Activated B cell treated with CpG ODN at 0.5 μM for 24 hours (primary cell): ENCODE measurements around the gene SRBD1. TPM values are rescaled to one million over a fixed set of nuclear protein-coding genes. Genes with fewer than 3 reads are reported as not detected.

Source experiments
- ATAC-seq: fragments of 200-7000 bp; cut with Tn5 transposase; one replicate; pipeline ENCODE4 v1.10.0; 2021; ENCODE audit warnings: low read depth, mild to moderate bottlenecking, moderate library complexity
- CTCF ChIA-PET: fragments of 350-600 bp; sonication (Branson Sonifier 250); formaldehyde crosslinking; loops from one replicate; lab custom pipeline; 2021; ENCODE audit warnings: antibody characterized with exemption; lab: Charles Lee
- POLR2A ChIA-PET: fragments of 350-600 bp; sonication (Branson Sonifier 250); formaldehyde crosslinking; loops from one replicate; lab custom pipeline; 2021; ENCODE audit warnings: antibody characterized with exemption; lab: Charles Lee
- DNase-seq: peaks from one replicate; pipeline ENCODE4 v3.0.0; 2022
- H3K27ac Mint-ChIP-seq: one replicate; pipeline ENCODE4 v1.8.0; 2020; ENCODE audit warnings: mixed read lengths
- H3K27me3 Mint-ChIP-seq: one replicate; pipeline ENCODE4 v1.8.0; 2021; ENCODE audit warnings: mixed read lengths
- H3K36me3 Mint-ChIP-seq: one replicate; pipeline ENCODE4 v1.8.0; 2021; ENCODE audit warnings: low read depth, mixed read lengths
- H3K4me1 Mint-ChIP-seq: one replicate; pipeline ENCODE4 v1.8.0; 2021; ENCODE audit warnings: mixed read lengths
- H3K4me3 Mint-ChIP-seq: one replicate; pipeline ENCODE4 v1.8.0; 2020; ENCODE audit warnings: mild to moderate bottlenecking, mixed read lengths
- H3K9me3 Mint-ChIP-seq: one replicate; pipeline ENCODE4 v1.8.0; 2020; ENCODE audit warnings: mixed read lengths
- CTCF ChIP-seq: fragments of 200-600 bp; IDR thresholded peaks from one replicate; pipeline ENCODE4 v1.8.0; 2022; ENCODE audit warnings: antibody characterized with exemption, mild to moderate bottlenecking
- intact Hi-C: fragments of 100-400 bp; cut with micrococcal nuclease; formaldehyde crosslinking; loops from one replicate; pipeline ENCODE4 v1.15.1; 2024
- total RNA-seq: library from RNA; stranded (reverse); gene quantifications from 2 replicates; pipeline ENCODE4 v1.2.3, GENCODE V29; 2022

The SRBD1 gene
- total RNA-seq, 1 donor from 2014 or later: 20.2 TPM

GRCh38 chr2:45457211-45457945, 153.7 kb downstream of the SRBD1 start:
- CTCF ChIA-PET: no interaction called here
- intact Hi-C loops: no loop called here
- no peak overlapping the region for H3K4me3 Mint-ChIP-seq
- POLR2A ChIA-PET: no interaction called here
- no peak for DNase-seq
- peaks cover 22% of the 10 kb centered on the region for H3K36me3 Mint-ChIP-seq
- no peaks in the 10 kb centered on the region for H3K4me1 Mint-ChIP-seq
- no peak for ATAC-seq
- H3K27ac Mint-ChIP-seq: no peak overlapping the region
- H3K9me3 Mint-ChIP-seq: no peaks in the 10 kb centered on the region
- no peak for TF ChIP-seq CTCF
- H3K27me3 Mint-ChIP-seq: no peaks in the 10 kb centered on the region

GRCh38 chr2:45452866-45453265, 158.2 kb downstream of the SRBD1 start:
- ChIA-PET CTCF (interaction anchor here (0.6 kb wide), 1 partner anchor 537 kb away, joined by 3 read pairs; no protein-coding TSS in a partner anchor), POLR2A (no interaction called here)
- no peaks in the 10 kb centered on the region for H3K27me3 Mint-ChIP-seq
- ATAC-seq (no peak), DNase-seq (no peak)
- no peak overlapping the region for H3K4me3 Mint-ChIP-seq
- no peak overlapping the region for H3K27ac Mint-ChIP-seq
- no peak for TF ChIP-seq CTCF
- intact Hi-C loops: no loop called here
- H3K9me3 Mint-ChIP-seq: no peaks in the 10 kb centered on the region
- H3K4me1 Mint-ChIP-seq: no peaks in the 10 kb centered on the region
- peaks cover 4% of the 10 kb centered on the region for H3K36me3 Mint-ChIP-seq

GRCh38 chr2:45450634-45451033, 160.4 kb downstream of the SRBD1 start:
- TF ChIP-seq CTCF: no peak
- Mint-ChIP-seq H3K36me3 (peaks cover 10% of the 10 kb centered on the region), H3K9me3 (no peaks in the 10 kb centered on the region), H3K27ac (no peak overlapping the region), H3K4me3 (no peak overlapping the region), H3K4me1 (no peaks in the 10 kb centered on the region), H3K27me3 (no peaks in the 10 kb centered on the region)
- intact Hi-C loops: no loop called here
- POLR2A ChIA-PET: no interaction called here
- CTCF ChIA-PET: no interaction called here
- ATAC-seq: no peak
- DNase-seq: no peak

GRCh38 chr2:45448217-45448616, 162.8 kb downstream of the SRBD1 start:
- intact Hi-C loops: no loop called here
- H3K27ac Mint-ChIP-seq: no peak overlapping the region
- peaks cover 3% of the 10 kb centered on the region for H3K4me1 Mint-ChIP-seq
- DNase-seq (no peak), ATAC-seq (no peak)
- H3K36me3 Mint-ChIP-seq: peaks cover 11% of the 10 kb centered on the region
- H3K4me3 Mint-ChIP-seq: no peak overlapping the region
- no peaks in the 10 kb centered on the region for H3K27me3 Mint-ChIP-seq
- ChIA-PET POLR2A (no interaction called here), CTCF (interaction anchor here (1.0 kb wide), 1 partner anchor 46 kb away, joined by 4 read pairs; no protein-coding TSS in a partner anchor)
- H3K9me3 Mint-ChIP-seq: no peaks in the 10 kb centered on the region
- TF ChIP-seq CTCF: no peak

GRCh38 chr2:45446016-45446415, 165.1 kb downstream of the SRBD1 start:
- POLR2A ChIA-PET: no interaction called here
- H3K27ac Mint-ChIP-seq: no peak overlapping the region
- no peak for TF ChIP-seq CTCF
- H3K9me3 Mint-ChIP-seq: no peaks in the 10 kb centered on the region
- no peaks in the 10 kb centered on the region for H3K27me3 Mint-ChIP-seq
- peaks cover 14% of the 10 kb centered on the region for H3K36me3 Mint-ChIP-seq
- no peak overlapping the region for H3K4me3 Mint-ChIP-seq
- ATAC-seq: no peak
- no peak for DNase-seq
- peaks cover 5% of the 10 kb centered on the region for H3K4me1 Mint-ChIP-seq
- CTCF ChIA-PET: no interaction called here
- intact Hi-C loops: no loop called here
